Fibroblast of the aortic adventitia (primary cell): ENCODE measurements around the gene SETMAR. TPM values are rescaled to one million over a fixed set of nuclear protein-coding genes. Genes with fewer than 3 reads are reported as not detected.

Experiments
- DNase-seq: peaks from one replicate; pipeline ENCODE4 v3.0.0-alpha.2; 2010; ENCODE audit warnings: low read depth
- H3K4me3 ChIP-seq: 2 replicates; pipeline ENCODE4 v1.5.1; 2011; ENCODE audit warnings: low read depth, mild to moderate bottlenecking, control low read depth, low read length, moderate library complexity
- CTCF ChIP-seq: IDR thresholded peaks from 2 replicates; pipeline ENCODE4 v1.5.1; 2011; ENCODE audit warnings: mild to moderate bottlenecking, low read length, control low read depth, inconsistent platforms; ENCODE audit not compliant: insufficient read depth
- total RNA-seq: library from RNA; depleted of rRNA; stranded (reverse); fragments of >200 nt; gene quantifications from 2 replicates; pipeline ENCODE4 v1.2.3, GENCODE V29; 2012; ENCODE audit warnings: low replicate concordance

Gene SETMAR
- total RNA-seq: 12.6 and 25.4 TPM in 2 replicates

- TF ChIP-seq CTCF: no peak
- H3K4me3 ChIP-seq: peak within 1 kb of the TSS; percentile 90
- peak; percentile 85 for DNase-seq
These were observed at the start of gene SETMAR for GRCh38 chr3:4303187-4304123. Gene SETMAR, plus strand, starts transcription at chr3:4303369. Its CDS starts 2 bp downstream, at chr3:4303371.

- DNase-seq: no peak
- TF ChIP-seq CTCF: no peak
- H3K4me3 ChIP-seq: no peak overlapping the region
These were observed 41.8 kb upstream of the SETMAR start for GRCh38 chr3:4261406-4261805.

GRCh38 chr3:4264040-4264439 is 39.1 kb upstream of the SETMAR start:
- no peak for DNase-seq
- no peak for TF ChIP-seq CTCF
- H3K4me3 ChIP-seq: no peak overlapping the region

DNA sequence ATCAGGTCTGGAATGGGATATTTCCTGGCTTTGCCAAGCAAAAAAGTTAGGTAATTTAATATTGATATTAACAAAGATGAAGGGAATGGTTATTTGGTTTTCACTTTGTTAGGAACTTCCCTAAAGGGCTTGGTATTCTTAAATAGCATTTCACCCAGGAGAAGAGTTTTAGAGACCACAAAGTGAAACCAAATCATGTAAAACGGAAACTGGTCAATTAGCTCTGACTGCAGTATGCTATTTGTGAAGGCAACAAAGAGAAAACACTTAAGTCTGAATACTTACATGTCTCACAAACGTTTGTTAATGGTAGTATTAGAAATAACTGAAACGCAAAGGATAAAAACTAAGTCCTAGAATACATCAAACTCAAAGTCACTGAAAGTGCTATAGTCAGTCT is 32.4 kb upstream of the SETMAR start:
- no peak overlapping the region for H3K4me3 ChIP-seq
- no peak for DNase-seq
- TF ChIP-seq CTCF: no peak

- H3K4me3 ChIP-seq: no peak overlapping the region
- peak; percentile 30 for TF ChIP-seq CTCF
- peak; percentile 39 for DNase-seq
These were observed 31.3 kb upstream of the SETMAR start for GRCh38 chr3:4271834-4272233.

- no peak for DNase-seq
- H3K4me3 ChIP-seq: no peak overlapping the region
- TF ChIP-seq CTCF: no peak
These were observed 23.6 kb upstream of the SETMAR start for GRCh38 chr3:4279516-4280105.
